Hematopoietic multipotent progenitor cell treated with erythropoietin and hydrocortisone succinate and interleukin-3 and kit ligand, for 6 days (in vitro differentiated cells): Measurements from ENCODE around the gene HIPK1.

ENCODE experiments used
- DNase-seq: peaks from one replicate; pipeline ENCODE4 v3.0.0-alpha.2; 2015

HIPK1 gene

GRCh38 chr1:113928941-113929749, at the start of gene HIPK1:
TSS of gene HIPK1 (plus strand) at chr1:113929324.
- peak; percentile 96 for DNase-seq

- DNase-seq: no peak
These were observed 49.4 kb upstream of the HIPK1 start for GRCh38 chr1:113879739-113880038.

GRCh38 chr1:113881661-113882060, 47.5 kb upstream of the HIPK1 start:
- no peak for DNase-seq

GRCh38 chr1:113886417-113887401, 42.4 kb upstream of the HIPK1 start:
- no peak for DNase-seq

- peak; percentile 43 for DNase-seq
These were observed 41.5 kb upstream of the HIPK1 start, which contains the start of gene BCL2L15 for GRCh38 chr1:113887402-113888175. TSS of gene BCL2L15 (minus strand) at chr1:113887581. CDS start at chr1:113887375, 206 bp downstream.

- DNase-seq: no peak
These were observed 38.3 kb upstream of the HIPK1 start for GRCh38 chr1:113890816-113891215.

GRCh38 chr1:113891631-113892220, 37.4 kb upstream of the HIPK1 start:
- DNase-seq: no peak

GRCh38 chr1:113893267-113893666, 35.9 kb upstream of the HIPK1 start:
- no peak for DNase-seq

GRCh38 chr1:113895098-113895497, 34.0 kb upstream of the HIPK1 start:
- no peak for DNase-seq

- no peak for DNase-seq
These were observed 33.2 kb upstream of the HIPK1 start for GRCh38 chr1:113895961-113896360.

GRCh38 chr1:113898241-113898814, 30.8 kb upstream of the HIPK1 start:
- DNase-seq: peak; percentile 33

- no peak for DNase-seq
These were observed 30.0 kb upstream of the HIPK1 start for GRCh38 chr1:113899111-113899510.

GRCh38 chr1:113901191-113901590, 27.9 kb upstream of the HIPK1 start:
- no peak for DNase-seq

GRCh38 chr1:113903501-113904292, 25.4 kb upstream of the HIPK1 start:
- peak; percentile 43 for DNase-seq

- DNase-seq: peak; percentile 85
These were observed 24.8 kb upstream of the HIPK1 start for GRCh38 chr1:113904293-113904673.

- DNase-seq: peak; percentile 100
These were observed 24.3 kb upstream of the HIPK1 start, which contains the start of the genes AP4B1 and DCLRE1B for GRCh38 chr1:113904674-113905434. TSS of gene AP4B1 (minus strand) at chr1:113904799. CDS start at chr1:113904717, 82 bp downstream. TSS of gene DCLRE1B (plus strand) at chr1:113905326. CDS start at chr1:113905587, 261 bp downstream.

GRCh38 chr1:113905435-113905861, 23.7 kb upstream of the HIPK1 start:
- DNase-seq: peak; percentile 50

- peak; percentile 88 for DNase-seq
These were observed 16.4 kb upstream of the HIPK1 start for GRCh38 chr1:113912594-113913311.

- DNase-seq: no peak
These were observed 15.8 kb upstream of the HIPK1 start for GRCh38 chr1:113913312-113913668.
